HepG2 (cell line): ENCODE results near the gene MAP10. TPM values are rescaled to one million over a fixed set of nuclear protein-coding genes. Genes with fewer than 3 reads are reported as not detected.

Experiments used
- ATAC-seq: fragments of 200-7000 bp; cut with Tn5 transposase; 3 replicates; pipeline ENCODE4 v1.9.1; 2020; ENCODE audit warnings: mild to moderate bottlenecking, moderate library complexity
- BruUV-seq: library from RNA; stranded (reverse); fragments of 400-500 nt; replicated peaks from 2 replicates; lab custom pipeline; 2021; lab: Mats Ljungman, UMichigan
- CTCF ChIA-PET: fragments of 300-600 bp; formaldehyde crosslinking; extraction: SDS; loops from one replicate; lab custom pipeline; 2021; ENCODE audit warnings: low total read pairs, inconsistent platforms, low intra/inter-chr PET ratio; lab: Yijun Ruan, JAX
- POLR2A ChIA-PET: fragments of 350-600 bp; sonication (Branson Sonifier 250); formaldehyde crosslinking; loops from one replicate; lab custom pipeline; 2020; ENCODE audit warnings: antibody characterized with exemption, inconsistent platforms; lab: Yijun Ruan, JAX
- DNase-seq: peaks from one replicate; pipeline ENCODE4 v3.0.0-alpha.2; 2015; ENCODE audit warnings: low spot score
- FAIRE-seq: peaks from 3 replicates; lab custom pipeline; 2011; peaks lifted over from hg19 to GRCh38; lab: Jason Lieb, UNC
- H2AFZ ChIP-seq: one replicate; pipeline ENCODE4 v1.6.1; 2011; ENCODE audit warnings: low read length, inconsistent platforms
- H3K27ac ChIP-seq: fragments of 300-600 bp; 3 replicates; pipeline ENCODE4 v1.8.0; 2011; ENCODE audit warnings: mixed run types, mild to moderate bottlenecking, mixed read lengths, low read length, inconsistent platforms; ENCODE audit not compliant: insufficient read depth; ENCODE audit errors: extremely low read length
- H3K27me3 ChIP-seq, 2 experiments: fragments of 200-600 bp in 1 of 2; 2 replicates in 1 of 2; 3 replicates in 1 of 2; pipeline versions ENCODE4 v1.6.0 to v1.8.0; 2011; ENCODE audit warnings: low read length in 2 of 2, mild to moderate bottlenecking in 2 of 2, moderate library complexity in 2 of 2, inconsistent platforms in 1 of 2; ENCODE audit not compliant: insufficient read depth in 2 of 2, control insufficient read depth in 1 of 2
- H3K36me3 ChIP-seq, 2 experiments: fragments of 200-600 bp in 1 of 2; replicated peaks in 1 of 2; 2 replicates in 1 of 2; 3 replicates in 1 of 2; pipeline versions ENCODE4 v1.5.1 to v1.8.0; 2011; ENCODE audit warnings: low read length in 2 of 2, inconsistent platforms in 1 of 2; ENCODE audit not compliant: insufficient read depth in 2 of 2, control insufficient read depth in 1 of 2
- H3K4me1 ChIP-seq: 2 replicates; pipeline ENCODE4 v1.5.1; 2012; ENCODE audit warnings: low read length, inconsistent platforms; ENCODE audit not compliant: insufficient read depth
- H3K4me2 ChIP-seq: 2 replicates; pipeline ENCODE4 v1.6.0; 2011; ENCODE audit warnings: low read depth, low read length, inconsistent platforms
- H3K4me3 ChIP-seq, 3 experiments: fragments of 200-600 bp in 1 of 3; sonication (generic), shearing (Covaris generic) in 1 of 3; replicated peaks in 1 of 3; 2 replicates each; pipeline ENCODE4 v1.5.1; 2011 to 2016; ENCODE audit warnings: low read length in 3 of 3, inconsistent platforms in 2 of 3, low read depth in 2 of 3, mild to moderate bottlenecking in 2 of 3, control low read depth in 1 of 3, mixed read lengths in 1 of 3; ENCODE audit not compliant: insufficient read depth in 1 of 3
- H3K79me2 ChIP-seq: one replicate; pipeline ENCODE4 v1.6.1; 2011; ENCODE audit warnings: low read length, inconsistent platforms; ENCODE audit not compliant: insufficient read depth
- H3K9ac ChIP-seq: 2 replicates; pipeline ENCODE4 v1.6.0; 2011; ENCODE audit warnings: mild to moderate bottlenecking, low read depth, low read length, inconsistent platforms; ENCODE audit not compliant: insufficient read depth
- H3K9me3 ChIP-seq: 2 replicates; pipeline ENCODE4 v1.5.1; 2012; ENCODE audit warnings: mild to moderate bottlenecking, low read length
- H4K20me1 ChIP-seq: 2 replicates; pipeline ENCODE4 v1.6.0; 2011; ENCODE audit warnings: inconsistent platforms, mild to moderate bottlenecking, low read length, moderate library complexity; ENCODE audit not compliant: insufficient read depth
- HNRNPH1 ChIP-seq: fragments of 200-400 bp; formaldehyde crosslinking; optimal IDR thresholded peaks from 2 replicates; pipeline ENCODE3; 2017; ENCODE audit warnings: mild to moderate bottlenecking, low read depth, low read length
- IKZF1 ChIP-seq: fragments of 450-650 bp; IDR thresholded peaks from 2 replicates; pipeline ENCODE4 v1.7.1; 2016
- NKX3-1 ChIP-seq: sonication (generic); formaldehyde crosslinking; IDR thresholded peaks from 2 replicates; pipeline ENCODE4 v1.5.0; 2020; ENCODE audit warnings: missing genetic modification reagents
- PTBP1 ChIP-seq: fragments of 200-400 bp; formaldehyde crosslinking; IDR thresholded peaks from 2 replicates; pipeline ENCODE4 v1.6.1; 2018; ENCODE audit warnings: low read length, low read depth; ENCODE audit not compliant: poor library complexity, severe bottlenecking
- SALL1 ChIP-seq: sonication (generic); formaldehyde crosslinking; IDR thresholded peaks from 2 replicates; pipeline ENCODE4 v1.8.0; 2022; ENCODE audit warnings: mild to moderate bottlenecking, missing genetic modification reagents
- ZBED4 ChIP-seq: sonication (generic); formaldehyde crosslinking; IDR thresholded peaks from 2 replicates; pipeline ENCODE4 v1.4.0; 2020; ENCODE audit warnings: missing genetic modification reagents, borderline replicate concordance
- ZBTB1 ChIP-seq: sonication (generic); formaldehyde crosslinking; IDR thresholded peaks from 2 replicates; pipeline ENCODE4 v1.4.0; 2020; ENCODE audit warnings: missing genetic modification reagents, borderline replicate concordance
- ZNF20 ChIP-seq: sonication (generic); formaldehyde crosslinking; IDR thresholded peaks from 2 replicates; pipeline ENCODE4 v1.4.0; 2020; ENCODE audit warnings: mild to moderate bottlenecking, moderate library complexity, missing genetic modification reagents
- ZNF772 ChIP-seq: sonication (generic); formaldehyde crosslinking; IDR thresholded peaks from 2 replicates; pipeline ENCODE4 v1.5.0; 2020; ENCODE audit warnings: mild to moderate bottlenecking, missing genetic modification reagents
- ZNF878 ChIP-seq: sonication (generic); formaldehyde crosslinking; IDR thresholded peaks from 2 replicates; pipeline ENCODE4 v1.8.1; 2023; ENCODE audit warnings: mild to moderate bottlenecking, missing genetic modification reagents, moderate library complexity
- WGBS: methylation state at CpG from one replicate; pipeline ENCODE4 v1.1.6; 2017; ENCODE audit warnings: low lambda C conversion rate; 5-methylcytosine and 5-hydroxymethylcytosine counted together
- in situ Hi-C: cut with HindIII; loops from 2 replicates; pipeline ENCODE4 v1.10.0; 2017; ENCODE audit warnings: low pct_unique_long_range_greater_than_20kb; ENCODE audit not compliant: extremely low pct_ligation_motif_present
- intact Hi-C: fragments of 100-400 bp; cut with micrococcal nuclease; formaldehyde crosslinking; loops from one replicate; pipeline ENCODE4 v1.10.0; 2022; ENCODE audit not compliant: unreplicated experiment
- polyA plus RNA-seq, 8 experiments: library from polyadenylated mRNA; depleted of rRNA in 3 of 8; stranded (reverse) in 7 of 8; unstranded in 1 of 8; fragments of >200 nt; fragmentation: Illumina TruSeq in 4 of 8; extraction: Trizol in 4 of 8; gene quantifications; 2 replicates each; pipeline versions ENCODE4 v1.2.1 to v1.2.3, GENCODE V29; 2011 to 2016; ENCODE audit warnings: low read depth in 4 of 8, missing spikeins in 1 of 8, mixed read lengths in 1 of 8; ENCODE audit not compliant: insufficient read depth in 1 of 8
- total RNA-seq, 5 experiments: library from RNA; depleted of rRNA; stranded (reverse); fragments of >200 nt; fragmentation: Illumina TruSeq; extraction: Trizol; gene quantifications; 2 replicates each; pipeline ENCODE4 v1.2.3, GENCODE V29; 2016; ENCODE audit warnings: low read depth in 1 of 5
- TF ChIP-seq, protein P1 (sequence below): sonication (generic); formaldehyde crosslinking; IDR thresholded peaks from 2 replicates; pipeline ENCODE4 v1.8.1; 2023; ENCODE audit warnings: missing genetic modification reagents, inconsistent platforms, borderline replicate concordance

The MAP10 gene
- total and polyA plus RNA-seq, 2 of the 13 experiments (the other 11 are each of a cell fraction or from before 2014, with no cell fraction given): not detected

- H3K27ac ChIP-seq: no peak overlapping the region
- CTCF ChIA-PET: no interaction called here
- no peak for FAIRE-seq
- H3K4me1 ChIP-seq: no peaks in the 10 kb centered on the region
- TF ChIP-seq ZBTB1 (CRISPR knock-in tag): no peak
- no peak for TF ChIP-seq ZNF20 (CRISPR knock-in tag)
- TF ChIP-seq ZBED4 (CRISPR knock-in tag): no peak
- no peak for TF ChIP-seq PTBP1
- no peak for TF ChIP-seq HNRNPH1
- TF ChIP-seq, protein P1, sequence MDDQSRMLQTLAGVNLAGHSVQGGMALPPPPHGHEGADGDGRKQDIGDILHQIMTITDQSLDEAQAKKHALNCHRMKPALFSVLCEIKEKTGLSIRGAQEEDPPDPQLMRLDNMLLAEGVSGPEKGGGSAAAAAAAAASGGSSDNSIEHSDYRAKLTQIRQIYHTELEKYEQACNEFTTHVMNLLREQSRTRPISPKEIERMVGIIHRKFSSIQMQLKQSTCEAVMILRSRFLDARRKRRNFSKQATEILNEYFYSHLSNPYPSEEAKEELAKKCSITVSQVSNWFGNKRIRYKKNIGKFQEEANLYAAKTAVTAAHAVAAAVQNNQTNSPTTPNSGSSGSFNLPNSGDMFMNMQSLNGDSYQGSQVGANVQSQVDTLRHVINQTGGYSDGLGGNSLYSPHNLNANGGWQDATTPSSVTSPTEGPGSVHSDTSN (CRISPR knock-in tag): no peak
- TF ChIP-seq IKZF1: no peak
- no peak for TF ChIP-seq ZNF878 (CRISPR knock-in tag)
- no peak for TF ChIP-seq NKX3-1 (CRISPR knock-in tag)
- TF ChIP-seq ZNF772 (CRISPR knock-in tag): no peak
- TF ChIP-seq SALL1: no peak
- TF ChIP-seq, all 625 proteins: peak for 0
- ATAC-seq (no peak), DNase-seq (no peak)
- no peak overlapping the region for H2AFZ ChIP-seq
- intact Hi-C loops: no loop called here
- H3K27me3 ChIP-seq: no peaks in the 10 kb centered on the region; a peak in 2 of 5 replicates
- H3K9me3 ChIP-seq: no peaks in the 10 kb centered on the region
- no peak overlapping the region for H3K9ac ChIP-seq
- POLR2A ChIA-PET: no interaction called here
- WGBS: 78% methylated on average over 1 of the region's 2 CpGs
- H3K4me3 ChIP-seq: no peak overlapping the region
- in situ Hi-C loops: no loop called here
- BruUV-seq: no TSS peak
- no peaks in the 10 kb centered on the region for H3K36me3 ChIP-seq
- no peaks in the 10 kb centered on the region for H4K20me1 ChIP-seq
- H3K4me2 ChIP-seq: no peak overlapping the region
- no peaks in the 10 kb centered on the region for H3K79me2 ChIP-seq
These were observed 6.3 kb upstream of the MAP10 start for GRCh38 chr1:232798920-232799319.
